Activated naive CD8-positive, alpha-beta T cell (primary cell): ENCODE measurements around the gene TIMM13.
"Not testable (repeated sequence)": the region's sequence is repeated elsewhere in the genome, so short reads cannot be mapped to it uniquely, and the experiment has no call there.

Experiments
- H3K27ac Mint-ChIP-seq: one replicate; pipeline ENCODE4 v1.8.0; 2021; ENCODE audit warnings: mixed read lengths
- H3K27me3 Mint-ChIP-seq: one replicate; pipeline ENCODE4 v1.8.0; 2021; ENCODE audit warnings: mixed read lengths
- H3K36me3 Mint-ChIP-seq: one replicate; pipeline ENCODE4 v1.8.0; 2021; ENCODE audit warnings: mixed read lengths
- H3K4me1 Mint-ChIP-seq: one replicate; pipeline ENCODE4 v1.8.0; 2021; ENCODE audit warnings: low read depth, mixed read lengths
- H3K4me3 Mint-ChIP-seq: one replicate; pipeline ENCODE4 v1.8.0; 2021; ENCODE audit warnings: mild to moderate bottlenecking, mixed read lengths
- H3K9me3 Mint-ChIP-seq: one replicate; pipeline ENCODE4 v1.8.0; 2021; ENCODE audit warnings: low read depth, mixed read lengths

The TIMM13 gene

GRCh38 chr19:2426611-2427428, 566 bp downstream of the TIMM13 start:
- peaks cover 4% of the 10 kb centered on the region for H3K4me1 Mint-ChIP-seq
- H3K4me3 Mint-ChIP-seq, result peak overlapping the region; percentile 94
- peak overlapping the region; percentile 98 for H3K27ac Mint-ChIP-seq
- H3K27me3 Mint-ChIP-seq, result no peaks in the 10 kb centered on the region
- H3K36me3 Mint-ChIP-seq, result no peaks in the 10 kb centered on the region
- no peaks in the 10 kb centered on the region for H3K9me3 Mint-ChIP-seq

GRCh38 chr19:2425622-2426581, 1.5 kb downstream of the TIMM13 start:
- Mint-ChIP-seq H3K9me3 (no peaks in the 10 kb centered on the region), H3K27me3 (no peaks in the 10 kb centered on the region), H3K27ac (peak overlapping the region; percentile 98), H3K4me1 (peaks cover 4% of the 10 kb centered on the region), H3K36me3 (no peaks in the 10 kb centered on the region), H3K4me3 (peak overlapping the region; percentile 94)

GRCh38 chr19:2424686-2425621, 2.4 kb downstream of the TIMM13 start:
- Mint-ChIP-seq H3K27ac (no peak overlapping the region), H3K4me3 (no peak overlapping the region), H3K27me3 (no peaks in the 10 kb centered on the region), H3K4me1 (peaks cover 4% of the 10 kb centered on the region), H3K9me3 (no peaks in the 10 kb centered on the region), H3K36me3 (no peaks in the 10 kb centered on the region)

DNA sequence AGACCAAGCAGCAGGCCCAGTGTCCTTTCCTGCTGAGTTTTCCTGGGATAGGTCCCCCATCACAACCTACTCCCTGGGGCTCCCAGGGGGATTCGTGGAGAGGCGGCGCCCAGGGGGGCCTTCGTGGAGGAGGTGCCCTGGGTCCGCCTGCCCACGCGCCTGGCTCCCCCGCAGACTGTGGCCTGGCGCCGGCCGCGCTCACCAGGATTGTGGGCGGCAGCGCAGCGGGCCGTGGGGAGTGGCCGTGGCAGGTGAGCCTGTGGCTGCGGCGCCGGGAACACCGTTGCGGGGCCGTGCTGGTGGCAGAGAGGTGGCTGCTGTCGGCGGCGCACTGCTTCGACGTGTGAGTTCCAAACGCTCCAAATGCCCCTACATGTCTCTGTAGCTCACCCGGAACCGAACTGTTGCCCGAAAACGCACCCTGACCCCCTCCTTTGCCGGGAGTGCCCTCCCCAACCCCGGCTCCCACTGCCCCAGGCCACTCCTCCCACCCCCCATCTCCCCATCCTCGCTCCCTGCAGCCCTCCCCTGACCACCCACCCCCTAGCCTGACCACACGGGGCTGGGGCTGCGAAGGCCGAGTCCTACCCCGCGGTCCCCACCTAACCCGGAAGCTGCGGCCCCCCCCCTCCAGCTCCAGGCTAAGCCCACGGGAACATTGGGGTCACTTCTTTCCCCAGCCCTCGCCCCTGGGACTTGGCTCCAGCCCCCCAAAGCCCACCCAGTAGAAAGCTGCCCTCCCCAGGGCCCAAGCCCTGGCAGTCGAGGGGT, 3.3 kb downstream of the TIMM13 start:
- Mint-ChIP-seq H3K4me1 (peaks cover 4% of the 10 kb centered on the region), H3K27me3 (no peaks in the 10 kb centered on the region), H3K4me3 (no peak overlapping the region), H3K36me3 (no peaks in the 10 kb centered on the region), H3K27ac (no peak overlapping the region), H3K9me3 (no peaks in the 10 kb centered on the region)

- H3K36me3 Mint-ChIP-seq, result no peaks in the 10 kb centered on the region
- no peaks in the 10 kb centered on the region for H3K27me3 Mint-ChIP-seq
- H3K4me1 Mint-ChIP-seq, result peaks cover 4% of the 10 kb centered on the region
- H3K9me3 Mint-ChIP-seq, result no peaks in the 10 kb centered on the region
- no peak overlapping the region for H3K4me3 Mint-ChIP-seq
- no peak overlapping the region for H3K27ac Mint-ChIP-seq
These were observed 4.1 kb downstream of the TIMM13 start for GRCh38 chr19:2423071-2423914.

DNA sequence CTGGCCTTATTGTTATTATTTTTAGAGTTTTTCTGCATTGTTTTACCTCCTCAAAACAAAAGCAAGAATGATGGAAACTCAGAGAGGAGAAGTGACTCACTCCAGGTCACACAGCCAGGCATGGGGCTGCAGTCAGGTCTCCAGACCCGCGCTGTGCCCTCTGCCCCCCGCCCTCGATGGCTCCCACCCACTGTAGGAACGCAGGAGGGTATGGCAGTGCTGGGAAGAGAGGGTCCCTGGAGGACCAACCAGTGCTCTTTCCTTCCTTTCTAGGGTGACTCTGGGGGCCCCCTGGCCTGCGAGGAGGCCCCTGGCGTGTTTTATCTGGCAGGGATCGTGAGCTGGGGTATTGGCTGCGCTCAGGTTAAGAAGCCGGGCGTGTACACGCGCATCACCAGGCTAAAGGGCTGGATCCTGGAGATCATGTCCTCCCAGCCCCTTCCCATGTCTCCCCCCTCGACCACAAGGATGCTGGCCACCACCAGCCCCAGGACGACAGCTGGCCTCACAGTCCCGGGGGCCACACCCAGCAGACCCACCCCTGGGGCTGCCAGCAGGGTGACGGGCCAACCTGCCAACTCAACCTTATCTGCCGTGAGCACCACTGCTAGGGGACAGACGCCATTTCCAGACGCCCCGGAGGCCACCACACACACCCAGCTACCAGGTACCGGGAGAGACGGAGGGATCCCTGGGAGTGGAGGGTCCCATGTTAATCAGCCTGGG, 5.6 kb downstream of the TIMM13 start:
- Mint-ChIP-seq H3K9me3 (no peaks in the 10 kb centered on the region), H3K27me3 (no peaks in the 10 kb centered on the region), H3K4me3 (no peak overlapping the region), H3K27ac (no peak overlapping the region), H3K4me1 (peaks cover 2% of the 10 kb centered on the region), H3K36me3 (no peaks in the 10 kb centered on the region)

DNA sequence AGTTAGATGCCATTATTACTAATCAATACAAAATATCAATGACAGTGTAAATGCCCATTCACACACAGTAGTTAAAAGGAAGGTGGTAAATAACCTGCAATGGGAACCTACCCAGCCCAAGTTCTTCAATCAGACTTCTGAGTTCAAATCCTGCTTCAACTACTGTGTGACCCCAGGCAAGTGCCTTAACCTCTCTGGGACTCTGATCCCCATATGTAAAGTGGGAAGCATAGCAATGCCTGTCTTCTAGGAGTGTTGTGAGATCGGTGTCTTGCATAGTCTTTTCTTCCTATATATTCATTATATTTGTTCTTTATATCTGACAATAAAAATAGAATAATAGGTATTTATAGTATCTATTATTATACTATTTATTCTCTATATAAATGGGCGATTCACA, 6.9 kb downstream of the TIMM13 start:
- H3K4me1 Mint-ChIP-seq, result no peaks in the 10 kb centered on the region
- no peak overlapping the region for H3K27ac Mint-ChIP-seq
- no peak overlapping the region for H3K4me3 Mint-ChIP-seq
- no peaks in the 10 kb centered on the region for H3K27me3 Mint-ChIP-seq
- H3K36me3 Mint-ChIP-seq, result no peaks in the 10 kb centered on the region
- H3K9me3 Mint-ChIP-seq, result no peaks in the 10 kb centered on the region

- H3K9me3 Mint-ChIP-seq, result no peaks in the 10 kb centered on the region
- no peak overlapping the region for H3K4me3 Mint-ChIP-seq
- no peaks in the 10 kb centered on the region for H3K36me3 Mint-ChIP-seq
- H3K4me1 Mint-ChIP-seq, result no peaks in the 10 kb centered on the region
- H3K27ac Mint-ChIP-seq, result no peak overlapping the region
- H3K27me3 Mint-ChIP-seq, result no peaks in the 10 kb centered on the region
These were observed 7.6 kb downstream of the TIMM13 start for GRCh38 chr19:2419754-2420153.

GRCh38 chr19:2417881-2418406, 9.4 kb downstream of the TIMM13 start:
- Mint-ChIP-seq H3K27ac (no peak overlapping the region), H3K36me3 (no peaks in the 10 kb centered on the region), H3K4me1 (no peaks in the 10 kb centered on the region), H3K27me3 (no peaks in the 10 kb centered on the region), H3K4me3 (no peak overlapping the region), H3K9me3 (no peaks in the 10 kb centered on the region)

GRCh38 chr19:2417436-2417835, 9.9 kb downstream of the TIMM13 start:
- not testable (repeated sequence) for H3K27ac Mint-ChIP-seq, H3K4me1 Mint-ChIP-seq, H3K4me3 Mint-ChIP-seq, H3K9me3 Mint-ChIP-seq, H3K27me3 Mint-ChIP-seq, H3K36me3 Mint-ChIP-seq

DNA sequence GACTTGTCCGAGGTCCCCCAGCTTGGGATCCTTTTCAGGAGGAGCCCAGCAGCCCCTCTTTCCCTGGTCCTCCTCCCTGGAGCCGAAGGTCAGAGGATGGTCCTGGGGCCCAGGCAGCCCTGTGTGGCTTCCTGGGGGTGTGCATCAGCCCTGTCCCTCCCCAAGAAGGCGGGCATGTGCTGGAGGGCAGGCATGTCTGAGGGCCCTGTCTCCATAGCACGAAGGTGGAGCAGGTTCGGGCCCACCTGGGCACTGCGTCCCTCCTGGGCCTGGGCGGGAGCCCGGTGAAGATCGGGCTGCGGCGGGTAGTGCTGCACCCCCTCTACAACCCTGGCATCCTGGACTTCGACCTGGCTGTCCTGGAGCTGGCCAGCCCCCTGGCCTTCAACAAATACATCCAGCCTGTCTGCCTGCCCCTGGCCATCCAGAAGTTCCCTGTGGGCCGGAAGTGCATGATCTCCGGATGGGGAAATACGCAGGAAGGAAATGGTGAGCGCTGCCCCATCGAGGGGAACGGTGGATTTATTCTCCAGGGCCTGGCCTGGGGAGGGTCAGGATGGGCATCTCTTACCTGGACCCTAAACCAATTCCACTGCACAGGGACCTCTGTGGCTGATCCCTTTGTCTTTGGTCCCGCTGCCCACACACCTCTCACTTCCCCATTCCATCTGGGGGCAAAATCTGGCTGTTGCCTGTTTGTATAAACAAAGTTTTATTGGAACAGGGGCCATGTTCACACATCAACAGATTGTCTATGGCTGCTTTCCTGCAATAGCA, 10.9 kb downstream of the TIMM13 start:
- Mint-ChIP-seq H3K27me3 (no peaks in the 10 kb centered on the region), H3K4me3 (no peak overlapping the region), H3K9me3 (no peaks in the 10 kb centered on the region), H3K36me3 (no peaks in the 10 kb centered on the region), H3K27ac (no peak overlapping the region), H3K4me1 (no peaks in the 10 kb centered on the region)

GRCh38 chr19:2415973-2416319, 11.4 kb downstream of the TIMM13 start:
- no peaks in the 10 kb centered on the region for H3K9me3 Mint-ChIP-seq
- H3K27ac Mint-ChIP-seq, result no peak overlapping the region
- no peaks in the 10 kb centered on the region for H3K36me3 Mint-ChIP-seq

More at GRCh38 chr19:2415973-2416319, 11.4 kb downstream of the TIMM13 start:
- no peaks in the 10 kb centered on the region for H3K27me3 Mint-ChIP-seq
- H3K4me1 Mint-ChIP-seq, result no peaks in the 10 kb centered on the region
- no peak overlapping the region for H3K4me3 Mint-ChIP-seq
